GM03348 (cell line): ENCODE results near the gene ZNF224.

Source experiments
- DNase-seq: peaks from one replicate; pipeline ENCODE4 v3.0.0; 2012; ENCODE audit warnings: low spot score

The ZNF224 gene

GRCh38 chr19:44131955-44132354 lies 37.8 kb downstream of the ZNF224 start:
- DNase-seq = no peak

- peak; percentile 95 for DNase-seq
Observed at GRCh38 chr19:44141191-44142058, 47.3 kb downstream of the ZNF224 start, which contains the start of gene ZNF234. ZNF234 (plus strand) TSS chr19:44141554; CDS start chr19:44144633, 3,079 bp downstream.

GRCh38 chr19:44142059-44142433 lies 47.9 kb downstream of the ZNF224 start:
- peak; percentile 32 for DNase-seq

GRCh38 chr19:44149776-44150175 lies 55.6 kb downstream of the ZNF224 start:
- no peak for DNase-seq

GRCh38 chr19:44151491-44151890 lies 57.3 kb downstream of the ZNF224 start:
- DNase-seq = no peak

GRCh38 chr19:44156475-44156874 lies 62.3 kb downstream of the ZNF224 start:
- DNase-seq = no peak
